Stimulated activated CD8-positive, alpha-beta memory T cell treated with anti-CD3 and anti-CD28 coated beads, Interleukin-4, amount 100 ng/mL, for 4 hours (primary cell): ENCODE measurements around the gene ZNF484.

Experiments used
- DNase-seq, 2 donors: peaks; one replicate each; pipeline ENCODE4 v3.0.0-alpha.2; 2020; ENCODE audit warnings: low read depth in 2 of 2, low spot score in 1 of 2

The ZNF484 gene

GRCh38 chr9:92795598-92796336, 82.1 kb downstream of the ZNF484 start:
- DNase-seq: no peak
